CD14-positive monocyte (primary cell): ENCODE results near the gene CMTM1. TPM values are rescaled to one million over a fixed set of nuclear protein-coding genes. Genes with fewer than 3 reads are reported as not detected.

Experiments
- DNase-seq, 3 donors: peaks; one replicate each; pipeline ENCODE4 v3.0.0-alpha.2; 2011 to 2022
- H2AFZ ChIP-seq: 2 replicates; pipeline ENCODE4 v1.6.0; 2012; ENCODE audit warnings: mild to moderate bottlenecking, low read depth, low read length, inconsistent platforms; ENCODE audit not compliant: insufficient read depth, poor library complexity, severe bottlenecking
- H3K27ac ChIP-seq, 2 donors: 1 replicate in 1 of 2; 2 replicates in 1 of 2; pipeline ENCODE4 v1.5.1; 2012 to 2013; ENCODE audit warnings: low read length in 2 of 2, control low read depth in 1 of 2, inconsistent platforms in 1 of 2, low read depth in 1 of 2, mild to moderate bottlenecking in 1 of 2
- H3K27me3 ChIP-seq, 2 donors: one replicate each; pipeline versions ENCODE4 v1.6.0 to v1.6.1; 2011 to 2013; ENCODE audit warnings: low read length in 2 of 2; ENCODE audit not compliant: control insufficient read depth in 2 of 2, insufficient read depth in 2 of 2
- H3K36me3 ChIP-seq, 2 donors: replicated peaks in 1 of 2; 1 replicate in 1 of 2; 2 replicates in 1 of 2; pipeline versions ENCODE4 v1.5.1 to v1.6.1; 2012 to 2013; ENCODE audit warnings: low read length in 2 of 2, control low read depth in 1 of 2, inconsistent platforms in 1 of 2, mild to moderate bottlenecking in 1 of 2; ENCODE audit not compliant: insufficient read depth in 2 of 2, control insufficient read depth in 1 of 2
- H3K4me1 ChIP-seq, 2 donors: 1 replicate in 1 of 2; 2 replicates in 1 of 2; pipeline versions ENCODE4 v1.5.1 to v1.6.1; 2012 to 2013; ENCODE audit warnings: low read length in 2 of 2, control low read depth in 1 of 2, inconsistent platforms in 1 of 2, mild to moderate bottlenecking in 1 of 2, moderate library complexity in 1 of 2; ENCODE audit not compliant: insufficient read depth in 2 of 2, control insufficient read depth in 1 of 2
- H3K4me2 ChIP-seq: replicated peaks from 2 replicates; pipeline ENCODE3; 2012; ENCODE audit warnings: low read length, moderate library complexity, mild to moderate bottlenecking; ENCODE audit not compliant: poor library complexity, severe bottlenecking; ENCODE audit errors: extremely low read depth
- H3K4me3 ChIP-seq, 3 experiments: fragments of 200-600 bp in 1 of 3; sonication (generic) in 1 of 3; replicated peaks in 1 of 3; 1 replicate in 2 of 3; 2 replicates in 1 of 3; pipeline ENCODE4 v1.5.1; 2011 to 2013; ENCODE audit warnings: low read length in 3 of 3, mild to moderate bottlenecking in 3 of 3, control low read depth in 2 of 3, low read depth in 2 of 3, inconsistent platforms in 1 of 3, moderate library complexity in 1 of 3
- H3K79me2 ChIP-seq: 2 replicates; pipeline ENCODE4 v1.6.0; 2012; ENCODE audit warnings: mild to moderate bottlenecking, control low read depth, inconsistent platforms, low read length, moderate library complexity; ENCODE audit not compliant: insufficient read depth
- H3K9ac ChIP-seq: 2 replicates; pipeline ENCODE4 v1.6.0; 2017; ENCODE audit warnings: low read length, mild to moderate bottlenecking; ENCODE audit not compliant: insufficient read depth, poor library complexity, severe bottlenecking
- H3K9me3 ChIP-seq, 2 donors: replicated peaks in 1 of 2; 1 replicate in 1 of 2; 2 replicates in 1 of 2; pipeline versions ENCODE4 v1.5.1 to v1.6.1; 2012 to 2013; ENCODE audit warnings: low read length in 2 of 2, control low read depth in 1 of 2; ENCODE audit not compliant: control insufficient read depth in 1 of 2, insufficient read depth in 1 of 2
- H4K20me1 ChIP-seq: 2 replicates; pipeline ENCODE4 v1.6.0; 2012; ENCODE audit warnings: mild to moderate bottlenecking, low read length, control low read depth, moderate library complexity; ENCODE audit not compliant: insufficient read depth
- H3K27ac Mint-ChIP-seq, 7 donors: one replicate each; pipeline ENCODE4 v1.8.0; 2020; ENCODE audit warnings: mild to moderate bottlenecking in 7 of 7, mixed read lengths in 7 of 7, moderate library complexity in 6 of 7, inconsistent platforms in 2 of 7
- H3K27me3 Mint-ChIP-seq, 3 donors: one replicate each; pipeline ENCODE4 v1.8.0; 2021 to 2022; ENCODE audit warnings: low read depth in 3 of 3, mild to moderate bottlenecking in 3 of 3, mixed read lengths in 3 of 3, moderate library complexity in 3 of 3, inconsistent platforms in 1 of 3
- H3K36me3 Mint-ChIP-seq, 2 donors: one replicate each; pipeline ENCODE4 v1.8.0; 2020; ENCODE audit warnings: mixed read lengths in 2 of 2, inconsistent platforms in 1 of 2, mild to moderate bottlenecking in 1 of 2
- H3K4me1 Mint-ChIP-seq: one replicate; pipeline ENCODE4 v1.8.0; 2020; ENCODE audit warnings: mild to moderate bottlenecking, mixed read lengths
- H3K4me3 Mint-ChIP-seq, 2 donors: one replicate each; pipeline ENCODE4 v1.8.0; 2020; ENCODE audit warnings: mild to moderate bottlenecking in 2 of 2, mixed read lengths in 2 of 2, moderate library complexity in 1 of 2
- H3K9me3 Mint-ChIP-seq, 7 donors: one replicate each; pipeline ENCODE4 v1.8.0; 2020 to 2022; ENCODE audit warnings: mixed read lengths in 7 of 7, mild to moderate bottlenecking in 6 of 7, moderate library complexity in 6 of 7, inconsistent platforms in 2 of 7
- WGBS: methylation state at CpG from one replicate; pipeline ENCODE4 v1.1.5; 2013; ENCODE audit warnings: missing lambda C conversion rate; ENCODE audit not compliant: insufficient coverage; 5-methylcytosine and 5-hydroxymethylcytosine counted together
- intact Hi-C, 2 donors: fragments of 100-400 bp; cut with micrococcal nuclease; formaldehyde crosslinking; loops; one replicate each; pipeline versions ENCODE4 v1.15.0 to v1.15.1; 2023
- polyA plus RNA-seq, 3 donors: library from polyadenylated mRNA; depleted of rRNA in 1 of 3; unstranded in 2 of 3; stranded (reverse) in 1 of 3; fragments of 300-500 nt in 2 of 3; fragments of >200 nt in 1 of 3; fragmentation: Illumina TruSeq in 2 of 3; gene quantifications; 1 replicate in 2 of 3; 2 replicates in 1 of 3; pipeline ENCODE4 v1.2.3, GENCODE V29; 2012 to 2021
- TF ChIP-seq, protein P1 (sequence below): fragments of 200-600 bp; IDR thresholded peaks from one replicate; pipeline ENCODE4 v1.8.0; 2022; ENCODE audit warnings: antibody characterized with exemption, mild to moderate bottlenecking

The CMTM1 gene
- polyA plus RNA-seq, 3 donors: 1.6 to 3.3 (median 2.5) TPM

DNA sequence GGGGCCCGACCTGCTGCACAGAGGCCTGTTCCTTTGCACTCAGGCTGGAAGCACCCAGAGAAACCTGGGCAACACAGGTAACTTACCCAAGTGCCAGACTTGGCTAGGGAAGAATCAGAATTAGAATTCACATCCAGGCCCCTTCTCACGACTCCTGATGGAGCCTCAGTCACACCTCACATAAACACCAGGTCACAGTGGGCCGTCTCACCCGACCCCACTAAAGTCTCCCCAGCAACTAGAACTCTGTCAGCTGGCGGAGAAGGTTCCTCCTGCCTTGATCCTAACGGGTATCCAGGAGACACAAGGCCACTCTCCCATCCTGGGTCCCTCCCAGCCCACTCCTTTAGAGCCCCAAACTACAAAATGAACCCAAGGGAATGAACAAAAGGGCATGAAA, 22.7 kb upstream of the CMTM1 start:
- peaks cover 0 to 2% (median 0%) of the 10 kb centered on the region in 3 donors for H3K27me3 Mint-ChIP-seq
- Histone ChIP-seq H3K4me2 (peak overlapping the region; percentile 23), H3K4me3 (peak overlapping the region in 1 of 3 experiments; percentile 9), H3K36me3 (peaks cover 22 to 40% of the 10 kb centered on the region in 2 donors), H4K20me1 (no peaks in the 10 kb centered on the region), H3K9me3 (no peaks in the 10 kb centered on the region), H3K27ac (peak overlapping the region; percentile 70 to 78), H3K4me1 (peaks cover 43 to 44% of the 10 kb centered on the region in 2 donors), H3K9ac (no peak overlapping the region), H3K27me3 (no peaks in the 10 kb centered on the region), H2AFZ (peak overlapping the region; percentile 55), H3K79me2 (peaks cover 15% of the 10 kb centered on the region)
- TF ChIP-seq, protein P1, sequence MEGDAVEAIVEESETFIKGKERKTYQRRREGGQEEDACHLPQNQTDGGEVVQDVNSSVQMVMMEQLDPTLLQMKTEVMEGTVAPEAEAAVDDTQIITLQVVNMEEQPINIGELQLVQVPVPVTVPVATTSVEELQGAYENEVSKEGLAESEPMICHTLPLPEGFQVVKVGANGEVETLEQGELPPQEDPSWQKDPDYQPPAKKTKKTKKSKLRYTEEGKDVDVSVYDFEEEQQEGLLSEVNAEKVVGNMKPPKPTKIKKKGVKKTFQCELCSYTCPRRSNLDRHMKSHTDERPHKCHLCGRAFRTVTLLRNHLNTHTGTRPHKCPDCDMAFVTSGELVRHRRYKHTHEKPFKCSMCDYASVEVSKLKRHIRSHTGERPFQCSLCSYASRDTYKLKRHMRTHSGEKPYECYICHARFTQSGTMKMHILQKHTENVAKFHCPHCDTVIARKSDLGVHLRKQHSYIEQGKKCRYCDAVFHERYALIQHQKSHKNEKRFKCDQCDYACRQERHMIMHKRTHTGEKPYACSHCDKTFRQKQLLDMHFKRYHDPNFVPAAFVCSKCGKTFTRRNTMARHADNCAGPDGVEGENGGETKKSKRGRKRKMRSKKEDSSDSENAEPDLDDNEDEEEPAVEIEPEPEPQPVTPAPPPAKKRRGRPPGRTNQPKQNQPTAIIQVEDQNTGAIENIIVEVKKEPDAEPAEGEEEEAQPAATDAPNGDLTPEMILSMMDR: no peak
- no peak for DNase-seq
- WGBS: 94% methylated on average over 2 of the region's 6 CpGs
- H3K4me3 Mint-ChIP-seq: peak overlapping the region in 1 of 2 donors; percentile 37
- intact Hi-C loops: no loop called here
- H3K36me3 Mint-ChIP-seq: peaks cover 64 to 81% of the 10 kb centered on the region in 2 donors
- H3K4me1 Mint-ChIP-seq: peaks cover 63% of the 10 kb centered on the region
- no peaks in the 10 kb centered on the region for H3K9me3 Mint-ChIP-seq
- H3K27ac Mint-ChIP-seq: peak overlapping the region; percentile 72 to 98 (median 94)

DNA sequence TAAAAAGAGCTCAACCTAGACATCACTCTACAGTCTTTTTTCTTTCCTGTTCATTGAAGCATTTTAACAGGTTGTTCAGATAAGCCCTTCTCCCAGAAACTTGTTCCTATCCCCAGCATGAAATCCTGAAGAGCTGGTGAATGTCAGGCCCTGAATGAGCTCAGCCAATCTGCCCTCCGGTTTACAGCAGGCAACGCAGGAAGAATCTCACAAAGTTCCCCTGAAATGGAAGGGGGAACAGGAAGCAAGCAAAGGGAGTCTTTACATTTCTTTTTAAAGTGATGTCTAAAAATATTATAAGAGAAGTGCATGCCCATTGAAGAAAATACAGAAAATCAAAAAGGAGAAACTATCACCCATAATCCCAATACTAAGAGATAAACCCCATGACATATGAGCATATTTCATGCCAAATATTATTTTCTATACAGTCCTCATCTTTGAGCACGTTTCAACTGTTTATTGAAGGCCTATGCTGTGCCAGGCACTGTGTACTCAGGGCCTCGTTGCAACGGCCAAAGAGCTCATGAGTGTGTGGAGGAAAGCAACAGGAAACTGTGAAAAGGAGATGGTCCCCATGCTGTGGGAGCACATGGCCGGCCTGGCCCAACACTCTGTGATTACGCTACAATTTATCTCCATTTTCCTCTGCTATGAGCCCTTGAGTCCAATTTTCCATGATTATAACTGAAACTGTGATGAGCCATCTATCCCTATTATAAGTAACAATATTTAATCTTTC, 22.1 kb upstream of the CMTM1 start:
- peak overlapping the region; percentile 23 for H3K4me2 ChIP-seq

More for the DNA sequence above, 22.1 kb upstream of the CMTM1 start:
- no peaks in the 10 kb centered on the region for H4K20me1 ChIP-seq
- H2AFZ ChIP-seq: peak overlapping the region; percentile 55
- H3K79me2 ChIP-seq: peaks cover 15% of the 10 kb centered on the region
- peaks cover 58 to 76% of the 10 kb centered on the region in 2 donors for H3K36me3 Mint-ChIP-seq
- no peak overlapping the region for H3K9ac ChIP-seq
- H3K4me3 Mint-ChIP-seq: peak overlapping the region in 1 of 2 donors; percentile 70
- H3K9me3 Mint-ChIP-seq: no peaks in the 10 kb centered on the region
- peaks cover 49 to 50% of the 10 kb centered on the region in 2 donors for H3K4me1 ChIP-seq
- peak overlapping the region in 1 of 3 experiments; percentile 9 for H3K4me3 ChIP-seq
- no CpG with 5 or more reads among the region's 7 CpGs for whole genome bisulfite sequencing
- H3K36me3 ChIP-seq: peaks cover 17 to 34% of the 10 kb centered on the region in 2 donors
- H3K27ac ChIP-seq: peak overlapping the region; percentile 70 to 78
- intact Hi-C loops: no loop called here
- H3K9me3 ChIP-seq: no peaks in the 10 kb centered on the region
- peaks cover 0 to 2% (median 0%) of the 10 kb centered on the region in 3 donors for H3K27me3 Mint-ChIP-seq
- TF ChIP-seq, protein P1: no peak
- peak overlapping the region; percentile 72 to 98 (median 94) for H3K27ac Mint-ChIP-seq
- H3K4me1 Mint-ChIP-seq: peaks cover 67% of the 10 kb centered on the region
- H3K27me3 ChIP-seq: no peaks in the 10 kb centered on the region
- DNase-seq: peak in 1 of 3 donors; percentile 25
